Keratinocyte (primary cell): ENCODE measurements around the gene RBMXL3. TPM values are rescaled to one million over a fixed set of nuclear protein-coding genes. Genes with fewer than 3 reads are reported as not detected.

ENCODE experiments used
- DNase-seq: peaks from one replicate; pipeline ENCODE4 v3.0.0-alpha.2; 2011; ENCODE audit warnings: low read depth, missing footprints, low spot score
- FAIRE-seq: peaks from 2 replicates; lab custom pipeline; 2011; peaks lifted over from hg19 to GRCh38; lab: Jason Lieb, UNC
- H2AFZ ChIP-seq: 2 replicates; pipeline ENCODE4 v1.6.0; 2012; ENCODE audit warnings: low read length, control low read depth, inconsistent platforms; ENCODE audit not compliant: control insufficient read depth
- H3K27ac ChIP-seq: 2 replicates; pipeline ENCODE4 v1.5.1; 2011; ENCODE audit warnings: low read length; ENCODE audit not compliant: control insufficient read depth, insufficient read depth
- H3K27me3 ChIP-seq: 3 replicates; pipeline ENCODE4 v1.6.0; 2011; ENCODE audit warnings: low read length; ENCODE audit not compliant: control insufficient read depth, insufficient read depth; ENCODE audit errors: extremely low read depth
- H3K36me3 ChIP-seq, 2 experiments: 2 replicates in 1 of 2; 3 replicates in 1 of 2; pipeline ENCODE4 v1.5.1; 2011; ENCODE audit warnings: low read length in 2 of 2, mild to moderate bottlenecking in 1 of 2; ENCODE audit not compliant: control insufficient read depth in 2 of 2, insufficient read depth in 2 of 2; ENCODE audit errors: extremely low read depth in 1 of 2
- H3K4me1 ChIP-seq: 3 replicates; pipeline ENCODE4 v1.5.1; 2011; ENCODE audit warnings: low read length; ENCODE audit not compliant: control insufficient read depth, insufficient read depth; ENCODE audit errors: extremely low read depth
- H3K4me2 ChIP-seq: 3 replicates; pipeline ENCODE4 v1.6.0; 2011; ENCODE audit warnings: low read depth, low read length; ENCODE audit not compliant: control insufficient read depth, insufficient read depth; ENCODE audit errors: extremely low read depth
- H3K4me3 ChIP-seq, 3 experiments: fragments of 200-600 bp in 1 of 3; sonication (generic) in 1 of 3; 2 replicates in 2 of 3; 3 replicates in 1 of 3; pipeline ENCODE4 v1.5.1; 2011 to 2016; ENCODE audit warnings: low read length in 3 of 3, mild to moderate bottlenecking in 3 of 3, control low read depth in 2 of 3, inconsistent platforms in 1 of 3, low read depth in 1 of 3, mixed read lengths in 1 of 3, mixed run types in 1 of 3, moderate library complexity in 1 of 3; ENCODE audit not compliant: control insufficient read depth in 2 of 3, insufficient read depth in 2 of 3; ENCODE audit errors: extremely low read depth in 1 of 3
- H3K79me2 ChIP-seq: 2 replicates; pipeline ENCODE4 v1.6.0; 2012; ENCODE audit warnings: low read length; ENCODE audit not compliant: control insufficient read depth, insufficient read depth
- H3K9ac ChIP-seq: 3 replicates; pipeline ENCODE4 v1.6.0; 2011; ENCODE audit warnings: low read length; ENCODE audit not compliant: control insufficient read depth, insufficient read depth; ENCODE audit errors: extremely low read depth
- H3K9me1 ChIP-seq: 3 replicates; pipeline ENCODE4 v1.6.0; 2011; ENCODE audit warnings: low read length; ENCODE audit not compliant: control insufficient read depth, insufficient read depth; ENCODE audit errors: extremely low read depth
- H3K9me3 ChIP-seq: 2 replicates; pipeline ENCODE4 v1.5.1; 2012; ENCODE audit warnings: low read depth, low read length; ENCODE audit not compliant: control insufficient read depth
- H4K20me1 ChIP-seq: 3 replicates; pipeline ENCODE4 v1.6.0; 2011; ENCODE audit warnings: low read length; ENCODE audit not compliant: control insufficient read depth, insufficient read depth; ENCODE audit errors: extremely low read depth
- EZH2 ChIP-seq: IDR thresholded peaks from one replicate; pipeline ENCODE4 v1.6.1; 2012; ENCODE audit warnings: inconsistent platforms, mild to moderate bottlenecking, low read length, moderate library complexity
- dilution Hi-C: fragments of 300-500 bp; cut with MboI; formaldehyde crosslinking; loops from one replicate; pipeline ENCODE4 v1.7.0; 2020; ENCODE audit warnings: low sequenced_read_pairs; ENCODE audit not compliant: extremely low pct_ligation_motif_present
- polyA plus RNA-seq, 5 experiments: library from polyadenylated mRNA; depleted of rRNA in 3 of 5; stranded (reverse) in 3 of 5; stranded (forward) in 1 of 5; unstranded in 1 of 5; fragments of >200 nt; gene quantifications; 1 replicate in 1 of 5; 2 replicates in 3 of 5; 3 replicates in 1 of 5; pipeline versions ENCODE4 v1.2.1 to v1.2.3, GENCODE V29; 2011 to 2012; ENCODE audit warnings: missing spikeins in 2 of 5, low read depth in 1 of 5, low replicate concordance in 1 of 5
- TF ChIP-seq, protein P1 (sequence below), 3 experiments: IDR thresholded peaks in 1 of 3; conservative IDR thresholded peaks in 1 of 3; optimal IDR thresholded peaks in 1 of 3; 2 replicates in 2 of 3; 3 replicates in 1 of 3; pipeline versions ENCODE3 to v1.5.1; 2011; ENCODE audit warnings: low read length in 3 of 3, mild to moderate bottlenecking in 3 of 3, moderate library complexity in 2 of 3, control low read depth in 1 of 3, inconsistent platforms in 1 of 3; ENCODE audit not compliant: insufficient read depth in 2 of 3; ENCODE audit errors: extremely low read depth in 1 of 3

Gene RBMXL3
- polyA plus RNA-seq, 1 donor (not counting 4 experiments of a cell fraction or from before 2014, with no cell fraction given) = not detected

GRCh38 chrX:115236560-115236959, 47.4 kb downstream of the RBMXL3 start:
- H2AFZ ChIP-seq = no peak overlapping the region
- H3K4me1 ChIP-seq = no peaks in the 10 kb centered on the region
- no peaks in the 10 kb centered on the region for H3K9me1 ChIP-seq
- TF ChIP-seq, protein P1, sequence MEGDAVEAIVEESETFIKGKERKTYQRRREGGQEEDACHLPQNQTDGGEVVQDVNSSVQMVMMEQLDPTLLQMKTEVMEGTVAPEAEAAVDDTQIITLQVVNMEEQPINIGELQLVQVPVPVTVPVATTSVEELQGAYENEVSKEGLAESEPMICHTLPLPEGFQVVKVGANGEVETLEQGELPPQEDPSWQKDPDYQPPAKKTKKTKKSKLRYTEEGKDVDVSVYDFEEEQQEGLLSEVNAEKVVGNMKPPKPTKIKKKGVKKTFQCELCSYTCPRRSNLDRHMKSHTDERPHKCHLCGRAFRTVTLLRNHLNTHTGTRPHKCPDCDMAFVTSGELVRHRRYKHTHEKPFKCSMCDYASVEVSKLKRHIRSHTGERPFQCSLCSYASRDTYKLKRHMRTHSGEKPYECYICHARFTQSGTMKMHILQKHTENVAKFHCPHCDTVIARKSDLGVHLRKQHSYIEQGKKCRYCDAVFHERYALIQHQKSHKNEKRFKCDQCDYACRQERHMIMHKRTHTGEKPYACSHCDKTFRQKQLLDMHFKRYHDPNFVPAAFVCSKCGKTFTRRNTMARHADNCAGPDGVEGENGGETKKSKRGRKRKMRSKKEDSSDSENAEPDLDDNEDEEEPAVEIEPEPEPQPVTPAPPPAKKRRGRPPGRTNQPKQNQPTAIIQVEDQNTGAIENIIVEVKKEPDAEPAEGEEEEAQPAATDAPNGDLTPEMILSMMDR (optimal IDR thresholded peaks at IDR 0.05 in 1 of 3, IDR thresholded peaks at IDR 0.05 in 1 of 3, conservative IDR thresholded peaks at IDR 0.05 in 1 of 3; ENCODE audit: extremely low read depth in 1 of 3, insufficient read depth in 2 of 3, low read length in 3 of 3) = no peak
- TF ChIP-seq EZH2 = no peak
- no peak for FAIRE-seq
- no peak for DNase-seq
- no peaks in the 10 kb centered on the region for H3K9me3 ChIP-seq
- no peak overlapping the region for H3K4me3 ChIP-seq
- H3K79me2 ChIP-seq = no peaks in the 10 kb centered on the region
- H3K27ac ChIP-seq = no peak overlapping the region
- H3K9ac ChIP-seq = no peak overlapping the region
- H3K36me3 ChIP-seq = no peaks in the 10 kb centered on the region
- H3K4me2 ChIP-seq = no peak overlapping the region
- dilution Hi-C loops = no loop called here
- H4K20me1 ChIP-seq = no peaks in the 10 kb centered on the region
- H3K27me3 ChIP-seq = peaks cover 25% of the 10 kb centered on the region

GRCh38 chrX:115237056-115237455, 47.8 kb downstream of the RBMXL3 start:
- Histone ChIP-seq H3K4me2 (no peak overlapping the region), H3K27ac (no peak overlapping the region), H3K9me3 (no peaks in the 10 kb centered on the region), H3K27me3 (peaks cover 20% of the 10 kb centered on the region), H3K9me1 (no peaks in the 10 kb centered on the region), H3K4me1 (no peaks in the 10 kb centered on the region), H3K36me3 (no peaks in the 10 kb centered on the region), H3K4me3 (no peak overlapping the region), H3K79me2 (no peaks in the 10 kb centered on the region), H3K9ac (no peak overlapping the region), H4K20me1 (no peaks in the 10 kb centered on the region), H2AFZ (no peak overlapping the region)
- DNase-seq (no peak), FAIRE-seq (no peak)
- dilution Hi-C loops = no loop called here
- TF ChIP-seq, protein P1 (optimal IDR thresholded peaks at IDR 0.05 in 1 of 3, IDR thresholded peaks at IDR 0.05 in 1 of 3, conservative IDR thresholded peaks at IDR 0.05 in 1 of 3; ENCODE audit: extremely low read depth in 1 of 3, insufficient read depth in 2 of 3, low read length in 3 of 3) = no peak
- no peak for TF ChIP-seq EZH2

Other genes with a start within 250 kb of the RBMXL3 start
- 0.53 to 0.72 TPM (median 0.70 TPM) in 3 replicates for gene IL13RA2, start 171.8 kb upstream of the RBMXL3 start, polyA plus RNA-seq
- gene LRCH2, start 44.7 kb downstream of the RBMXL3 start, polyA plus RNA-seq = not detected in 3 replicates
- not detected in 3 replicates for gene LUZP4, start 100.3 kb downstream of the RBMXL3 start, polyA plus RNA-seq